ENCODE measurements around the gene GRIFIN. TPM values are rescaled to one million over a fixed set of nuclear protein-coding genes. Genes with fewer than 3 reads are reported as not detected.

Gene GRIFIN
- total RNA-seq, 2 experiments from 2014 or later = not detected

DNA sequence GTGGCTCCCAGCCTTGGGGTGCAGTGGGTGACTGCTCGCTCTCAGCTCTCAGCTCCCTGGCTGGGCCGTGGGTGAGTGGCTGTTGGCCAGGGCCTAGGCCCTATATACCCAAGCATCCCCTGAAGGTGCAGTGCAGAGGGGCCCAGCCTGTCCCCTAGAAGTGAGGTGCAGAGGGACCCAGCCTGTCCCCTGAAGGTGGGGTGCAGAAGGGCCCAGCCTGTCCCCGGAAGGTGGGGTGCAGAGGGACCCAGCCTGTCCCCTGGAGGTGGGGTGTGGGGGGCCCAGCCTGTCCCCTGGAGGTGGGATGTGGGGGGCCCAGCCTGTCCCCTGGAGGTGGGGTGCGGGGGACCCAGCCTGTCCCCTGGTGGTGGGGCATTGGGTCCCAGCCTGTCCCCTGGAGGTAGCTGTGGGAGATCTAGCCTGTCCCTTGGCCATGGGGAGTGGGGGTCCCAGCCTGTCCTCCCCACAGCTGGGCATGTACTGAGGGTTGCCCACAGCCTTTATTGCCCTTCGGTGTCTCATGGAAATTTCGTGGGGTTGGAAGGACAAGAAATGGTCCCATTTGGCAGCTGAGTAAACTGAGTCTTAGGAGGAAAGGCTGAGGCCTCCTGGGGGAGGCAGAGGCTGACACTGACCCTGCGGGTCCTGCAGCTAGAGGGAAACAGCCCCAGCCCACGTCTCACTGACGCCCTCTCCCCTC, 25.9 kb upstream of the GRIFIN start:
- ChIA-PET CTCF (ENCODE audit: unreplicated experiment) (interaction anchor here (1.0 kb wide), 1 partner anchor 33 kb away, joined by 4 read pairs; no protein-coding TSS in a partner anchor), POLR2A (interaction anchor here (0.7 kb wide), 1 partner anchor 49 kb away, joined by 3 read pairs; no protein-coding TSS in a partner anchor)

DNA sequence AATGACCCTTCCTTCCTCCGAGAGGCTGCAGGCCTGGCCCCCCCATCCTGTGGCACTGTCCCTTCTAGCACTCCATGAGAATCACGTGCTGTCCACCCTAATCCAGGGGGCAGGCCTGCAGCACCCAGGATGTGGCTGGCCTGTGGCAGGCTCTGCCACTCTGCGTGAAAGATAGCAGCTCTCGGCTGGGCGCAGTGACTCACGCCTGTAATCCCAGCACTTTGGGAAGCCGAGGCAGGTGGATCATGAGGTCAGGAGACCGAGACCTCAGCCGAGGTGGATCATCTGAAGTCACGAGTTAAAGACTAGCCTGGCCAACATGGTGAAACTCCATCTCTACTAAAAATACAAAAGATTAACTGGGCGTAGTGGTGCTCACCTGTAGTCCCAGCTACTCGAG, 24.5 kb upstream of the GRIFIN start:
- Histone ChIP-seq H3K27ac (ENCODE audit: low read depth, low read length, poor library complexity, severe bottlenecking) (no peak overlapping the region), H3K4me3 (ENCODE audit: low read depth, low read length, poor library complexity, severe bottlenecking) (no peak overlapping the region), H2AFZ (ENCODE audit: low read length) (no peak overlapping the region), H3K9me2 (ENCODE audit: insufficient read depth, low read length) (no peaks in the 10 kb centered on the region), H3K36me3 (ENCODE audit: insufficient read depth, low read length) (no peaks in the 10 kb centered on the region), H3K79me2 (ENCODE audit: insufficient read depth, low read depth, low read length) (no peaks in the 10 kb centered on the region), H4K20me1 (ENCODE audit: insufficient read depth, low read length) (no peaks in the 10 kb centered on the region; the same call in 1 of the 2 replicates), H3K4me1 (ENCODE audit: insufficient read depth, low read length, poor library complexity, severe bottlenecking) (no peaks in the 10 kb centered on the region), H3K4me2 (ENCODE audit: low read length) (no peak overlapping the region), H3K9me3 (ENCODE audit: low read length) (no peaks in the 10 kb centered on the region)
- DNase-seq (ENCODE audit: low spot score) = no peak
- BruUV-seq (replicated peaks) = no TSS peak
- ChIA-PET POLR2A (interaction anchor here (0.6 kb wide), 1 partner anchor 8 kb away, joined by 3 read pairs; no protein-coding TSS in a partner anchor), CTCF (ENCODE audit: unreplicated experiment) (interaction anchor here (1.0 kb wide), 1 partner anchor 31 kb away, joined by 4 read pairs; no protein-coding TSS in a partner anchor)
- intact Hi-C loops (cut with micrococcal nuclease; ENCODE audit: unreplicated experiment) = no loop called here
- TF ChIP-seq EZH2phosphoT487 (IDR thresholded peaks at IDR 0.05; ENCODE audit: borderline replicate concordance, low read depth, low read length) = no peak
- TF ChIP-seq, protein P1, sequence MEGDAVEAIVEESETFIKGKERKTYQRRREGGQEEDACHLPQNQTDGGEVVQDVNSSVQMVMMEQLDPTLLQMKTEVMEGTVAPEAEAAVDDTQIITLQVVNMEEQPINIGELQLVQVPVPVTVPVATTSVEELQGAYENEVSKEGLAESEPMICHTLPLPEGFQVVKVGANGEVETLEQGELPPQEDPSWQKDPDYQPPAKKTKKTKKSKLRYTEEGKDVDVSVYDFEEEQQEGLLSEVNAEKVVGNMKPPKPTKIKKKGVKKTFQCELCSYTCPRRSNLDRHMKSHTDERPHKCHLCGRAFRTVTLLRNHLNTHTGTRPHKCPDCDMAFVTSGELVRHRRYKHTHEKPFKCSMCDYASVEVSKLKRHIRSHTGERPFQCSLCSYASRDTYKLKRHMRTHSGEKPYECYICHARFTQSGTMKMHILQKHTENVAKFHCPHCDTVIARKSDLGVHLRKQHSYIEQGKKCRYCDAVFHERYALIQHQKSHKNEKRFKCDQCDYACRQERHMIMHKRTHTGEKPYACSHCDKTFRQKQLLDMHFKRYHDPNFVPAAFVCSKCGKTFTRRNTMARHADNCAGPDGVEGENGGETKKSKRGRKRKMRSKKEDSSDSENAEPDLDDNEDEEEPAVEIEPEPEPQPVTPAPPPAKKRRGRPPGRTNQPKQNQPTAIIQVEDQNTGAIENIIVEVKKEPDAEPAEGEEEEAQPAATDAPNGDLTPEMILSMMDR (conservative IDR thresholded peaks at IDR 0.05; ENCODE audit: low read length) = no peak

More for the DNA sequence above, 25.9 kb upstream of the GRIFIN start:
- no peaks in the 10 kb centered on the region for H3K36me3 ChIP-seq (ENCODE audit: insufficient read depth, low read length)
- no peaks in the 10 kb centered on the region for H3K9me2 ChIP-seq (ENCODE audit: insufficient read depth, low read length)
- no peak for DNase-seq (ENCODE audit: low spot score)
- H2AFZ ChIP-seq (ENCODE audit: low read length) = no peak overlapping the region
- TF ChIP-seq, protein P1 (conservative IDR thresholded peaks at IDR 0.05; ENCODE audit: low read length) = no peak
- no peak for TF ChIP-seq EZH2phosphoT487 (IDR thresholded peaks at IDR 0.05; ENCODE audit: borderline replicate concordance, low read depth, low read length)
- no peak overlapping the region for H3K27ac ChIP-seq (ENCODE audit: low read depth, low read length, poor library complexity, severe bottlenecking)
- H4K20me1 ChIP-seq (ENCODE audit: insufficient read depth, low read length) = no peaks in the 10 kb centered on the region; the same call in 1 of the 2 replicates
- H3K4me2 ChIP-seq (ENCODE audit: low read length) = no peak overlapping the region
- H3K9me3 ChIP-seq (ENCODE audit: low read length) = no peaks in the 10 kb centered on the region
- H3K4me3 ChIP-seq (ENCODE audit: low read depth, low read length, poor library complexity, severe bottlenecking) = no peak overlapping the region
- intact Hi-C loops (cut with micrococcal nuclease; ENCODE audit: unreplicated experiment) = no loop called here
- H3K79me2 ChIP-seq (ENCODE audit: insufficient read depth, low read depth, low read length) = no peaks in the 10 kb centered on the region
- no peaks in the 10 kb centered on the region for H3K4me1 ChIP-seq (ENCODE audit: insufficient read depth, low read length, poor library complexity, severe bottlenecking)
- no TSS peak for BruUV-seq (replicated peaks)
